ENCODE data around the gene AOPEP.

DNA sequence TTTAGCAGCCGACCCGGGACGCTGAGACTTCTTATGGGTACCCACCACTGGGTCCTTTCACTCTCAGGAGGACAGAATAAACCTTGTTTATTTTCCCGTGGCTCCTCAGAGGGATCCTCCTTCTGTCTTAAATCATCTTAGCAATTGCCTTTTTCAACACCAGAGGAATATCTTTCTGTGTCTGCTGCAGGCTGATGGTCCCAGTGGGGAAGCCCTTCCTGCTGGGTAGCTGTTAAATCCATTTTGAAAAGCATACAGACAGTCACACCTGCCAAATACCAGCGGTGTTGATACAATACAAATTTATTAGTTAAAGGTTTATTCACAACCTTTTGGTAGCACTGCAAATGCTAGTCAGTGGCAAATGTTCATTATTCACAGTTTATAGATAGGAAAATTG, 222.9 kb downstream of the AOPEP start:
- TF ChIP-seq, protein P1, sequence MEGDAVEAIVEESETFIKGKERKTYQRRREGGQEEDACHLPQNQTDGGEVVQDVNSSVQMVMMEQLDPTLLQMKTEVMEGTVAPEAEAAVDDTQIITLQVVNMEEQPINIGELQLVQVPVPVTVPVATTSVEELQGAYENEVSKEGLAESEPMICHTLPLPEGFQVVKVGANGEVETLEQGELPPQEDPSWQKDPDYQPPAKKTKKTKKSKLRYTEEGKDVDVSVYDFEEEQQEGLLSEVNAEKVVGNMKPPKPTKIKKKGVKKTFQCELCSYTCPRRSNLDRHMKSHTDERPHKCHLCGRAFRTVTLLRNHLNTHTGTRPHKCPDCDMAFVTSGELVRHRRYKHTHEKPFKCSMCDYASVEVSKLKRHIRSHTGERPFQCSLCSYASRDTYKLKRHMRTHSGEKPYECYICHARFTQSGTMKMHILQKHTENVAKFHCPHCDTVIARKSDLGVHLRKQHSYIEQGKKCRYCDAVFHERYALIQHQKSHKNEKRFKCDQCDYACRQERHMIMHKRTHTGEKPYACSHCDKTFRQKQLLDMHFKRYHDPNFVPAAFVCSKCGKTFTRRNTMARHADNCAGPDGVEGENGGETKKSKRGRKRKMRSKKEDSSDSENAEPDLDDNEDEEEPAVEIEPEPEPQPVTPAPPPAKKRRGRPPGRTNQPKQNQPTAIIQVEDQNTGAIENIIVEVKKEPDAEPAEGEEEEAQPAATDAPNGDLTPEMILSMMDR (conservative IDR thresholded peaks at IDR 0.05), result no peak
- TF ChIP-seq ZFX (IDR thresholded peaks at IDR 0.05), result no peak
